ENCODE results near the gene XPO5.
A peak's percentile ranks its signal among the peaks of the same experiment; 100 is the strongest.
"Not testable (repeated sequence)": the region's sequence is repeated elsewhere in the genome, so short reads cannot be mapped to it uniquely, and the experiment has no call there.

Gene XPO5

GRCh38 chr6:43584892-43585570 is 9.2 kb upstream of the XPO5 start:
- DNase-seq (ENCODE audit: low read depth), result peak; percentile 33

- DNase-seq (ENCODE audit: low read depth), result no peak
These were observed 7.1 kb upstream of the XPO5 start for GRCh38 chr6:43582911-43583310.

GRCh38 chr6:43579171-43579570 is 3.3 kb upstream of the XPO5 start:
- peak; percentile 62 for DNase-seq (ENCODE audit: low read depth)

GRCh38 chr6:43578748-43579147 is 2.9 kb upstream of the XPO5 start:
- DNase-seq (ENCODE audit: low read depth), result peak; percentile 29

- DNase-seq (ENCODE audit: low read depth), result peak; percentile 25
These were observed 600 bp downstream of the XPO5 start for GRCh38 chr6:43575105-43575771.

GRCh38 chr6:43572015-43572414 is 3.8 kb downstream of the XPO5 start:
- DNase-seq (ENCODE audit: low read depth), result no peak

GRCh38 chr6:43570876-43571441 is 4.9 kb downstream of the XPO5 start:
- peak; percentile 89 for DNase-seq (ENCODE audit: low read depth)

GRCh38 chr6:43559328-43559727 is 16.5 kb downstream of the XPO5 start:
- DNase-seq (ENCODE audit: low read depth), result no peak

- not testable (repeated sequence) for DNase-seq (ENCODE audit: low read depth)
These were observed 18.2 kb downstream of the XPO5 start for GRCh38 chr6:43557620-43558019.

GRCh38 chr6:43547222-43547621 is 28.6 kb downstream of the XPO5 start:
- DNase-seq (ENCODE audit: low read depth), result no peak

- DNase-seq (ENCODE audit: low read depth), result no peak
These were observed 31.4 kb downstream of the XPO5 start for GRCh38 chr6:43544461-43544860.

GRCh38 chr6:43541774-43542471 is 33.9 kb downstream of the XPO5 start:
- no peak for DNase-seq (ENCODE audit: low read depth)

- DNase-seq (ENCODE audit: low read depth), result no peak
These were observed 35.3 kb downstream of the XPO5 start for GRCh38 chr6:43540507-43540906.

- DNase-seq (ENCODE audit: low read depth), result not testable (repeated sequence)
These were observed 36.4 kb downstream of the XPO5 start for GRCh38 chr6:43539409-43539808.

GRCh38 chr6:43538986-43539385 is 36.9 kb downstream of the XPO5 start:
- not testable (repeated sequence) for DNase-seq (ENCODE audit: low read depth)

- peak; percentile 20 for DNase-seq (ENCODE audit: low read depth)
These were observed 43.6 kb downstream of the XPO5 start for GRCh38 chr6:43532201-43532600.

GRCh38 chr6:43524483-43524961 is 51.3 kb downstream of the XPO5 start:
- no peak for DNase-seq (ENCODE audit: low read depth)

- no peak for DNase-seq (ENCODE audit: low read depth)
These were observed 52.6 kb downstream of the XPO5 start for GRCh38 chr6:43523284-43523683.

GRCh38 chr6:43522547-43523261 is 53.1 kb downstream of the XPO5 start:
- no peak for DNase-seq (ENCODE audit: low read depth)

GRCh38 chr6:43521836-43522235 is 54.0 kb downstream of the XPO5 start:
- DNase-seq (ENCODE audit: low read depth), result no peak

- DNase-seq (ENCODE audit: low read depth), result no peak
These were observed 55.7 kb downstream of the XPO5 start for GRCh38 chr6:43520097-43520496.

Data from iris pigment epithelial cell (primary cell).